ENCODE measurements around the gene PTPRT. TPM values are rescaled to one million over a fixed set of nuclear protein-coding genes. Genes with fewer than 3 reads are reported as not detected.

The PTPRT gene
- total RNA-seq, 1 experiment from 2014 or later, result not detected

DNA sequence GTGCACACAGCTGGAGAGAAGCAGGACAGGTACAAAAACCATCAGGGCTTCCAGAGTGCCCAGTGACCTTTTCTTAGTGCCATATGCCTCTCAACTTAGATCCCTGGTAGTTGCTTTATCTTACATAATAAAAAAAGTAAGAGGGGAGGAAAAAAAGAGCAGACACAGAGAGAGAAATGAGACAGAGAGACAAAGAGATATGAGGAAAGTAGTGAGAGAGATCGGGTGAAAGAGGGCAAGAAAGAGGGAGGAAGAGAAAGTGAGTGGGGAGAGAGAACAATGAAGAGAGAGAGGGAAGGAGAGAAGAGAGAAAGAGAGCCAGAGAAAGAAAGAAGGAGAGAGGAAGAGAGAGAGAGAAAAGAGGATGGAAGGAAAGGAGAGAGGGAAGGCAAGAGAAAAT, 131.6 kb downstream of the PTPRT start:
- ChIA-PET POLR2A (no interaction called here), CTCF (no interaction called here)
- DNase-seq (ENCODE audit: low read depth, low spot score), result no peak
- in situ Hi-C loops (cut with HindIII; ENCODE audit: low pct_unique_long_range_greater_than_20kb, low sequenced_read_pairs) (no loop called here), intact Hi-C loops (cut with micrococcal nuclease; ENCODE audit: unreplicated experiment) (no loop called here)
- no peaks in the 10 kb centered on the region for H3K4me1 ChIP-seq (ENCODE audit: control insufficient read depth, insufficient read depth, low read length)
- no TSS peak for BruUV-seq (replicated peaks)
- H3K36me3 ChIP-seq (ENCODE audit: control insufficient read depth, insufficient read depth, low read length), result no peaks in the 10 kb centered on the region
- no peaks in the 10 kb centered on the region for H3K9me3 ChIP-seq (ENCODE audit: control insufficient read depth, insufficient read depth, low read depth, low read length)
- no peak overlapping the region for H3K4me3 ChIP-seq (ENCODE audit: low read depth in 2 of 2, low read length in 2 of 2)
- no peak overlapping the region for H3K27ac ChIP-seq (ENCODE audit: low read length)
- ATAC-seq, result no peak
- H3K27me3 ChIP-seq (ENCODE audit: control insufficient read depth, insufficient read depth, low read length), result no peaks in the 10 kb centered on the region; the same call in 1 of the 2 replicates
- TF ChIP-seq SIN3A (IDR thresholded peaks at IDR 0.05; ENCODE audit: borderline replicate concordance, insufficient read depth, low read depth, low read length) (no peak), TCF7L2 (IDR thresholded peaks at IDR 0.05; ENCODE audit: low read depth, low read length) (no peak), POLR2AphosphoS5 (IDR thresholded peaks at IDR 0.05; ENCODE audit: low read depth, low read length) (no peak)
- TF ChIP-seq, protein P1, sequence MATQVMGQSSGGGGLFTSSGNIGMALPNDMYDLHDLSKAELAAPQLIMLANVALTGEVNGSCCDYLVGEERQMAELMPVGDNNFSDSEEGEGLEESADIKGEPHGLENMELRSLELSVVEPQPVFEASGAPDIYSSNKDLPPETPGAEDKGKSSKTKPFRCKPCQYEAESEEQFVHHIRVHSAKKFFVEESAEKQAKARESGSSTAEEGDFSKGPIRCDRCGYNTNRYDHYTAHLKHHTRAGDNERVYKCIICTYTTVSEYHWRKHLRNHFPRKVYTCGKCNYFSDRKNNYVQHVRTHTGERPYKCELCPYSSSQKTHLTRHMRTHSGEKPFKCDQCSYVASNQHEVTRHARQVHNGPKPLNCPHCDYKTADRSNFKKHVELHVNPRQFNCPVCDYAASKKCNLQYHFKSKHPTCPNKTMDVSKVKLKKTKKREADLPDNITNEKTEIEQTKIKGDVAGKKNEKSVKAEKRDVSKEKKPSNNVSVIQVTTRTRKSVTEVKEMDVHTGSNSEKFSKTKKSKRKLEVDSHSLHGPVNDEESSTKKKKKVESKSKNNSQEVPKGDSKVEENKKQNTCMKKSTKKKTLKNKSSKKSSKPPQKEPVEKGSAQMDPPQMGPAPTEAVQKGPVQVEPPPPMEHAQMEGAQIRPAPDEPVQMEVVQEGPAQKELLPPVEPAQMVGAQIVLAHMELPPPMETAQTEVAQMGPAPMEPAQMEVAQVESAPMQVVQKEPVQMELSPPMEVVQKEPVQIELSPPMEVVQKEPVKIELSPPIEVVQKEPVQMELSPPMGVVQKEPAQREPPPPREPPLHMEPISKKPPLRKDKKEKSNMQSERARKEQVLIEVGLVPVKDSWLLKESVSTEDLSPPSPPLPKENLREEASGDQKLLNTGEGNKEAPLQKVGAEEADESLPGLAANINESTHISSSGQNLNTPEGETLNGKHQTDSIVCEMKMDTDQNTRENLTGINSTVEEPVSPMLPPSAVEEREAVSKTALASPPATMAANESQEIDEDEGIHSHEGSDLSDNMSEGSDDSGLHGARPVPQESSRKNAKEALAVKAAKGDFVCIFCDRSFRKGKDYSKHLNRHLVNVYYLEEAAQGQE (IDR thresholded peaks at IDR 0.05; ENCODE audit: insufficient read depth in 1 of 2, low read depth in 2 of 2, low read length in 1 of 2), result no peak
- TF ChIP-seq, protein P2, sequence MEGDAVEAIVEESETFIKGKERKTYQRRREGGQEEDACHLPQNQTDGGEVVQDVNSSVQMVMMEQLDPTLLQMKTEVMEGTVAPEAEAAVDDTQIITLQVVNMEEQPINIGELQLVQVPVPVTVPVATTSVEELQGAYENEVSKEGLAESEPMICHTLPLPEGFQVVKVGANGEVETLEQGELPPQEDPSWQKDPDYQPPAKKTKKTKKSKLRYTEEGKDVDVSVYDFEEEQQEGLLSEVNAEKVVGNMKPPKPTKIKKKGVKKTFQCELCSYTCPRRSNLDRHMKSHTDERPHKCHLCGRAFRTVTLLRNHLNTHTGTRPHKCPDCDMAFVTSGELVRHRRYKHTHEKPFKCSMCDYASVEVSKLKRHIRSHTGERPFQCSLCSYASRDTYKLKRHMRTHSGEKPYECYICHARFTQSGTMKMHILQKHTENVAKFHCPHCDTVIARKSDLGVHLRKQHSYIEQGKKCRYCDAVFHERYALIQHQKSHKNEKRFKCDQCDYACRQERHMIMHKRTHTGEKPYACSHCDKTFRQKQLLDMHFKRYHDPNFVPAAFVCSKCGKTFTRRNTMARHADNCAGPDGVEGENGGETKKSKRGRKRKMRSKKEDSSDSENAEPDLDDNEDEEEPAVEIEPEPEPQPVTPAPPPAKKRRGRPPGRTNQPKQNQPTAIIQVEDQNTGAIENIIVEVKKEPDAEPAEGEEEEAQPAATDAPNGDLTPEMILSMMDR (IDR thresholded peaks at IDR 0.05), result no peak

DNA sequence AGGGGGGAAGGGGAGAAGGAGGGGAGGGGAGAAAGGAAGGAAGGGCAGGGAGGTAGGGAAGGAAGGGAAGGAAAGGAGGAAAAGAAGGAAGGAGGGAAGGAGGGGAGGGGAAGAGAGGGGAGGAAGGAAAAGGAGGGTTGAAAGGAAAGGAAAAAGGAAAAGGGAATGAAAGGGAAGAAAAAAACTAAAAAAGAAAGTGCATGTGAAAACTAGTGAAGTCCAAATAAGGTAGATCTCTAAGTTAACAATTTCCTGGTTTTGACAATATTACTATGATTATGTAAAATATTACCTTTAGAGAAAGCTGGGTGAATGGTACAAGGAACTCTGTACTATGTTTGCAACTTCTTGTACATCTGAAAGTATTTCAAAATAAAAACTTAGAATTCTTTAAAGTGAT, 132.4 kb downstream of the PTPRT start:
- H3K4me3 ChIP-seq (ENCODE audit: low read depth in 2 of 2, low read length in 2 of 2), result no peak overlapping the region
- POLR2A ChIA-PET, result no interaction called here
- CTCF ChIA-PET, result no interaction called here
- no peak overlapping the region for H3K27ac ChIP-seq (ENCODE audit: low read length)
- H3K9me3 ChIP-seq (ENCODE audit: control insufficient read depth, insufficient read depth, low read depth, low read length), result no peaks in the 10 kb centered on the region
- DNase-seq (ENCODE audit: low read depth, low spot score) (no peak), ATAC-seq (no peak)
- no peaks in the 10 kb centered on the region for H3K27me3 ChIP-seq (ENCODE audit: control insufficient read depth, insufficient read depth, low read length)
- BruUV-seq (replicated peaks), result no TSS peak
- H3K36me3 ChIP-seq (ENCODE audit: control insufficient read depth, insufficient read depth, low read length), result no peaks in the 10 kb centered on the region
- intact Hi-C loops (cut with micrococcal nuclease; ENCODE audit: unreplicated experiment) (no loop called here), in situ Hi-C loops (cut with HindIII; ENCODE audit: low pct_unique_long_range_greater_than_20kb, low sequenced_read_pairs) (no loop called here)
- TF ChIP-seq, protein P1 (IDR thresholded peaks at IDR 0.05; ENCODE audit: insufficient read depth in 1 of 2, low read depth in 2 of 2, low read length in 1 of 2), result no peak
- no peak for TF ChIP-seq POLR2AphosphoS5 (IDR thresholded peaks at IDR 0.05; ENCODE audit: low read depth, low read length)
- TF ChIP-seq, protein P2 (IDR thresholded peaks at IDR 0.05), result no peak
- no peak for TF ChIP-seq TCF7L2 (IDR thresholded peaks at IDR 0.05; ENCODE audit: low read depth, low read length)
- no peak for TF ChIP-seq SIN3A (IDR thresholded peaks at IDR 0.05; ENCODE audit: borderline replicate concordance, insufficient read depth, low read depth, low read length)
- H3K4me1 ChIP-seq (ENCODE audit: control insufficient read depth, insufficient read depth, low read length), result no peaks in the 10 kb centered on the region

Data from Panc1 (cell line).